ENCODE measurements around the gene SPATA20.

DNA sequence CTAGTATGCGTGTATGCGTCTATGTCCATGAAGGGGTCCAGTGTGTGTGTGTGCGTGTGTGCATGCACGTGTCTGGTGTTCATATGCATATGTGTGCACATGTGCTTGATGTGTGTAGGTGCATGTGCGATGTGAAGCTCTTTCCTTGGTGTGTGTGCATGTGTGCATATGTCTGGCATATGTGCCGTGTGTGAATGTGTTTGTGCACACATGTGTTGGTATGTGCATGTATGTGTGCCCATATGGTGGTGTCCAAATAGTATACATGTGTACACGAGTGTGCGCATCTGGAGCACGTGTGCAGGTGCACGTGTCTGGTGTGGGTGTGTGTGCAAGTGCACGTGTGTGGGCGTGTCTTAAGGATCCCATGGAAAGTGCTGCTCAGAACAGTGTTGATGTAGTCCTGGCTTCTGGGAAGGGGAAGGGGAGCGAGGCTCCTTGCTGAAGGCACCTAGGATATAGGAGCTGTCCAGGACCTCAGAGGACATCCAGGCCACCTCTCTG is 30.5 kb downstream of the SPATA20 start:
- TF ChIP-seq, protein P1, sequence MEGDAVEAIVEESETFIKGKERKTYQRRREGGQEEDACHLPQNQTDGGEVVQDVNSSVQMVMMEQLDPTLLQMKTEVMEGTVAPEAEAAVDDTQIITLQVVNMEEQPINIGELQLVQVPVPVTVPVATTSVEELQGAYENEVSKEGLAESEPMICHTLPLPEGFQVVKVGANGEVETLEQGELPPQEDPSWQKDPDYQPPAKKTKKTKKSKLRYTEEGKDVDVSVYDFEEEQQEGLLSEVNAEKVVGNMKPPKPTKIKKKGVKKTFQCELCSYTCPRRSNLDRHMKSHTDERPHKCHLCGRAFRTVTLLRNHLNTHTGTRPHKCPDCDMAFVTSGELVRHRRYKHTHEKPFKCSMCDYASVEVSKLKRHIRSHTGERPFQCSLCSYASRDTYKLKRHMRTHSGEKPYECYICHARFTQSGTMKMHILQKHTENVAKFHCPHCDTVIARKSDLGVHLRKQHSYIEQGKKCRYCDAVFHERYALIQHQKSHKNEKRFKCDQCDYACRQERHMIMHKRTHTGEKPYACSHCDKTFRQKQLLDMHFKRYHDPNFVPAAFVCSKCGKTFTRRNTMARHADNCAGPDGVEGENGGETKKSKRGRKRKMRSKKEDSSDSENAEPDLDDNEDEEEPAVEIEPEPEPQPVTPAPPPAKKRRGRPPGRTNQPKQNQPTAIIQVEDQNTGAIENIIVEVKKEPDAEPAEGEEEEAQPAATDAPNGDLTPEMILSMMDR (IDR thresholded peaks at IDR 0.05; ENCODE audit: low read depth, low read length, missing input control) = no peak
- TF ChIP-seq JUND (IDR thresholded peaks at IDR 0.05) (no peak), SP1 (IDR thresholded peaks at IDR 0.05) (no peak), REST (IDR thresholded peaks at IDR 0.05) (no peak), TAF1 (conservative IDR thresholded peaks at IDR 0.05) (no peak), RAD21 (IDR thresholded peaks at IDR 0.05) (no peak), MAX (IDR thresholded peaks at IDR 0.05) (no peak), YY1 (IDR thresholded peaks at IDR 0.05) (no peak), NR2F2 (IDR thresholded peaks at IDR 0.05) (no peak), EGR1 (IDR thresholded peaks at IDR 0.05; ENCODE audit: low read depth in 2 of 2) (no peak), RXRA (IDR thresholded peaks at IDR 0.05) (no peak)
- TF ChIP-seq, protein P2, sequence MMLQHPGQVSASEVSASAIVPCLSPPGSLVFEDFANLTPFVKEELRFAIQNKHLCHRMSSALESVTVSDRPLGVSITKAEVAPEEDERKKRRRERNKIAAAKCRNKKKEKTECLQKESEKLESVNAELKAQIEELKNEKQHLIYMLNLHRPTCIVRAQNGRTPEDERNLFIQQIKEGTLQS (IDR thresholded peaks at IDR 0.05) = no peak
